Inferior parietal cortex (tissue), 1 donor: ENCODE measurements around the gene AKR1B15.
"Not testable (repeated sequence)": the region's sequence is repeated elsewhere in the genome, so short reads cannot be mapped to it uniquely, and the experiment has no call there.

ENCODE experiments used
- DNase-seq: peaks from one replicate; pipeline ENCODE4 v3.0.0-alpha.2; 2016; ENCODE audit errors: extremely low spot score

The AKR1B15 gene

DNA sequence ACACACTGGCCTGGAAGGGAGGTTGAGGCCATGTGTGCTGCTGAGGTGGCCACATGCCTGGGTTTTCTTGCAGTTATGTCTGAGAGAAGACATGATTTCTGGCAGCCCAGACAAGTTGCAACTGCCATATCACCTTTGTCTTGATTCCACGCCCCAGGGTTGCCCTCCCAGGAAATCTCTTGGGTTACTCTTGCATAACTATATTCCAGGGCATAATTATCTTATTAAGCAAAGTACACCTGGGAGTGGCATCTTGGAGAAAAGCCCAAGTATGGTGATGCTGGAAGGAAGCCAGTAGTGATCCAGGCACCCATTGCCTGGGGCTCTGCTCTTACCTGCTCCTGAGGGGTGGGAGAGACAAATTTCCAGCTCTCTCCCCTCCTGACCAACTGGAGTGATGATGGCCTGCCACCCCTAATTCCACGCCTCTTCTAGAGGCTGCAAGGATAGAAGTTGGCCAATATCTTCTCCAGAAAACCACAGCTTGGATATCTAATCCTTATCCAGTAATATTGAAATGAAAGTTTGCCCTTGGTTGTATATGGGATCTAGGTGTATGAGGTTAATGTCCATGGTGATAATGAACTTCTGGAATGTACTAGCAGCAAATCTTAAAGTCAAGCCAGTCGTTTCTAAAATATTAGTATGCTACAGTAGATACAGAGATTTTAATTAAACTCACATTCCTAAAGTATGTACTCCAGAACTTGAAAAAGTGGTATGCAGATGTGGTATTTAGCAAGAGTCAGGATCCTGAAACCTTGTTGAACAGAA is 16.5 kb upstream of the AKR1B15 start:
- DNase-seq = no peak

DNA sequence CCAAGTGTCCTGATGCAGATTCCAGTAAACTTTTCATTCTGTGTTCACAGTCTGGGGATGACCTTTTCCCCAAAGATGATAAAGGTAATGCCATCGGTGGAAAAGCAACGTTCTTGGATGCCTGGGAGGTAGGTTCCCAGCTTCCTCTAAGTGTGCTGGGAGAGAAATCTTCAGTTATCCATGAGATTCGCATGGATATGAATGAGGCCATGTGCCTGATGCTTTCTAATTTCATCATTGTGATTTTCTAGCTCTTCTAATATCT is 16.0 kb upstream of the AKR1B15 start:
- DNase-seq = no peak

DNA sequence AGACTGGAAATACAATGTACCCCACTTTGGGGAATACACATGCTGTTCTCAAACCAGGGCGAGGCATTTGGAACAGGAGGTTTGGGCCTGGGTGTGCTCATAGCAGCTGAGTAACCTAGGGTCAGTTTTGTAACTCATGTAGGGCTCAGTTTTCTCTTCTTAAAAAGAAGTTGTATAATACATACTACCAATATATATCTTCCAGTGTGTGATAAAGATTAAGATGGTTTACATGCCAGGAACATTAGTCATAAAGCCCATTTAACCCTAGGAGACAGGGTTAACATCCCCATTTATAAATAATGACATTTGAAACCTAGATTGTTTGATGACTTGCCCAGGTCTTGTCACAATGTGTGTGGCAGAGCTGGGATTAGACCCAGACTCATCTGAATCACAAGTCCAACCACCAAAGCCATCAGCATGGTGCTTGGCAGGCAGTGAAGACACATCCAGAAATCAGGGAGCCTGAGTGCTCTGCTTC is 15.6 kb upstream of the AKR1B15 start:
- DNase-seq = no peak

DNA sequence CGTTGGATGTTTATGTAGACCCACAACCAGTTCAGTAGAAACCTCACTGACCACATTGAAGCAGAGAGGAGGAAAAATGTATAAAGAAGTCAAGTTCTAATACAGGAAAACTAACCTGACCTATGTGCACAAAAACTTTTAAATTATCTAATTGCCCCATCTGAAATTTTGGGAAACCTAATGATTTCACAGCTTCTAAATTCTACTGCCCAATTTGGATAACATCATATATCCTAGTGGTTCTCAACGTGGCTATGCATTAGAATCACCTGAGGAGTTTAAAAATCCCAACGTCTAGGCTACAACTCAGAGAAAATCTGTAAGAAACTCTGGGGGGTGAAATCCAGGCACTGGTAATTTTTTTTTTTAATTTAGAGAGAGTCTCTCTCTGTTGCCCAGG is 14.3 kb upstream of the AKR1B15 start:
- DNase-seq = no peak

DNA sequence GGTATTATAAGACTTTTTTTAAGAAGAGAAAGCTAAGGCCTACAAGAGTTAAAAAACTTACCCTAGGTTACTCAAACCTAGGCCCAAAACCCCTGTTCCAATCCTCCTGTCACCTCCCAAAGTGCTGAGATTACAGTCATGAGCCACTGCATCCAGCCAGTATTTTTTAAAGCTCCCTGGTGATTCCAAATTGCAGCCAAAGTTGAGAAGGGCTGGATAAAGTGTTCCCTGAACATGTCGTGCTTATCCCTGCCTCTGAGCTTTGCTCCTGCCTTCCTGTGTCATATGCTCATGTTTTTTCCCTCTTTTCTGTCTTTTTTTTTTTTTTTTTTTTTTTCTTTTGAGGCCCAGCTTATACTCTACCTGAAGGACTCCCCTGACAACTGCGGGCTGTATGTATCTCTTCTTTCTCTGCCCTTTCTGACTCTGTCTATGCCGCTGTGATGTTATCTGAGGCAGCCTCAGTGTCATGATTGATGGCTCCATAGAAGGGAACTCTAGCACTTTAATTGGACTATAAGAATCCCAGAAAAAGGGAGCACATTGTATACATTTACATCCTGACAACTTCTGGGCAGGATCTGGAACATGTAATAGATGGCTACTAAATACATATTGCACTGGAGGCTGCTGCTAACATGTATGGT is 13.5 kb upstream of the AKR1B15 start:
- no peak for DNase-seq

DNA sequence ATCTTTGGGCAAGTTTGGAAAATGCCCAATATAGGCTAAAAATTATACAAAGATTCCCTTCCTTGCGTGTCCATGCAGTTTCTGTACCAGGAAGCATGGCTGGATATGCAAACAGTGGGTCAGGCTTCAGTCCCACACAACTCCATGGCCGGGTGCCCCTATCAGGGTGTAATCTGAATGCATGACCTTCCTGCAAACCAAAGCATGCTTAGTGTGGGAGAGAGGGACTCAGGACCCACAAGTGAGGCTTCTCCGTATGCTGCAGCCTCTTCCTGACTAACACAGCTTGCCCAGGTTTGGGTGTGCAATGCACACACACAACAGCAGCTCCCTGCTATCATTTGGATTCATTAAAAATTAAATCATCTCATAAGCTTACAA is 13.0 kb upstream of the AKR1B15 start:
- no peak for DNase-seq

DNA sequence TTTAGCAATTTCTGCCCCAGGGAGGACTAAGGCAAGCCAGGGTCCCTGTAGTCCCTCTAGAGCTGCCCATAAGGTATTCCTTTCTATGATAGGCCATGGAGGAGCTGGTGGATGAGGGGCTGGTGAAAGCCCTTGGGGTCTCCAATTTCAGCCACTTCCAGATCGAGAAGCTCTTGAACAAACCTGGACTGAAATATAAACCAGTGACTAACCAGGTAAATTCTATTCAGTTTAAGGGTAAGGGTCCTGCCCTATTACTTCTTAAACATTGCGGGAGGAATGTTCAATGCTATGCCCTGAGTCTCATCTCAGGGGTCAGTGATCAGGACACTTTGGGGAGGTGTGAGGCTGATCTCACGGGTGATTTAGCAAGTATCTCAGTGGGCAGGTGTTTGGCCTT is 12.4 kb upstream of the AKR1B15 start:
- DNase-seq = not testable (repeated sequence)

DNA sequence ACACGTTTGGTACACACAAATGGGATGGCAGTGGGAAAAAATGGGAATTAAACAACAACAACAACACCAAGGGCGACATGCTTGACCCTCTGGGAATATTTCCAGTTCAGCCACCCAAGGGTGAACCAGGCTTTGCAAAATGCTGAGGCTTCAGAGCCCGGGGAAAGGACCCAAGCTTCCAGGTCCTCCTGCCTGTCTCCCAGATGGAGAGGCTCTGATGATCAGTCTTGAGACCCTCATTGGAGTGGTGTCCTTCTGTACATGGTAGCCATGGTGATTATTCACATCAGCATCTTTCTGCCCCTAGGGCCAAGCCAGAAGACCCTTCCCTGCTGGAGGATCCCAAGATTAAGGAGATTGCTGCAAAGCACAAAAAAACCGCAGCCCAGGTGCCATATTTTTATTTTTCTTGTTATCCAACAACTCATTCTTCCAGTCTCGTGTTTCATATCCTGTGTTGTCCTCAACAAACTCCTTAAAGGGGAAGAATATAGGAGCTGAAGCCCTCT is 11.6 kb upstream of the AKR1B15 start:
- DNase-seq = not testable (repeated sequence)

DNA sequence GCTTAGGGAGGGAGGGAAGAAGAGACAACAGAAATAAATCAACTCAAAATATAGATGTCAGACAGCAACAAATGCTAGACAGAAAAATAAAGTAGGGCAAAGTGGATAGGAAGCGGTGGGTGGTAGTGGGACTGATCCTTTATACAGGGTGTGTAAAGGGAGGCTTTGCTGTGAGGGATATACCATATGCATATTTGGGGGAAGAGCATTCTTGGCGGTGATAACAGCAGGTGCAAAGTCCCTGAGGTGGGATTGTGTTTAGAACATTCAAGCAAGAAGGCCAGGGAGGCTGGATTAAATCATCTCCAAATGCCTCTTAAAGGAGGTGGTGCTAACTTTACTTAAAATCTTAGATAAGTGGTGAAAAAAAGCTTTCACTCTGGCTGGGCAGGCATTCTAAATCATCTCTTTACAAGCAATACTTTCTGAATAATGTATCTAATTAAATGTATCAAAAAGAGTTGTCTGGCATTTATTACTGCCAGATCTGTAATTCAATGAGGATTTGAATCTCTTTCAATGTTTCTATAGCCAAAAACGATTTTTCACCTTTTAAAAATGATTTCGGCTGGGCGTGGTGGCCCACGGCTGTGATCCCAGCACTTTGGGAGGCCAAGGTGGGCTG is 9.4 kb upstream of the AKR1B15 start:
- no peak for DNase-seq

DNA sequence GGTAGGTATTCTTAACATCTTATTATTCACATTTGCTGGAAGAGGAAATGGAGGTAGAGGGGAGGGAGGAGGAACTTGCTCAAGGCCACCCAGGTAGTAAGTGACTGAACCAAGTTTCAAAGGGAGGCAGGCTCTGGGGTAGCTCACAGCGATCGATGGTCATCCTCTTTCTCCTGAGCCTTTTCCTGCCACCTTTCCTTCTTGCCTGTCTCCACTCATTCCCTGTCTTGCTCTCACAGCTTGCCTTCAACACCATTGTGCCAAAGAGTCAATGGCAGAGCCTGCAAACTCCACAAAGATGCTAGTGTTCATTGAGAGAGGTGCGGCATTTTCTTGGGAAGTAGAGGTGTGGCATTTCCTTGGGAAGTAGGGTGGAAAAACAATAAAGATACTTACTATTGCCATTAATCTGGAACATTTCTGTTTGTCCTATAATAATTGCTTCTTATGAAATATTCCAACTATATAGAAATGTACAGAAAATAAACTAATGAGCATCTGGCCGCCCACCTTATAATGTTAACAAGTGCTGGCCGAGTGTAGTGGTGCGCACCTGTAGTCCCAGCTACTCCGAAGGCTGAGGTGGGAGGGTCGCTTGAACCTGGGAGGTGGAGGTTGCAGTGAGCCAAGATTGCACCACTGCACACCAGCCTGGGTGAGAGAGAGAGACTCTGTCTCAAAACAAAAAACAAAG is 7.3 kb upstream of the AKR1B15 start:
- not testable (repeated sequence) for DNase-seq

DNA sequence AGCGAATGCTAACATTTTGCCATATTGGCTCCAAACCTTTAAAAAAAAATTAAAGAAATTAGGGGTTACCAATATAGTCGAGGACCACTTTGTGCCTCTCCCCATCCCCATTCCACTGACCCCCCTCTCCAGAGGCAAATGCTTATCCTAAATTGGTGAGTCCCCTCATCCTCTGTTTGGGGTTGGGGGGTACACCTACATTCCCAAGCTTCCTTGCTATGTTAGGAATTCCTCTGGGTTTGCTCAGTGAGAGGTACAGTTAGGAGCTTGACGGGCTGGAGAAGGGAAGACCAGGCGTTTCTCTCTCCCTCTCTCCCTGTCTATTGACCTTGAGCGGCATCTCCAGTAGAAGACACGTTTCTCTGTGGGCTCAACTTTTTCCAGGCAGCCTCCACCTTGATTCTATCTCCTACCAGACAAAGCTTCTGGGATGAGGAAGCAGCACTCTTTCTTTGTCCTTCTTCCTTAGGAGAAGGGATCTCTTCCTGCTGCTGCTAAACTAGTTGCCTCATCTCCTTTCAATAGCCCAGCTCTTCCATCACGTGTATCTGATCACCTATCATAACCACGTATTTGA is 6.6 kb upstream of the AKR1B15 start:
- DNase-seq = no peak

DNA sequence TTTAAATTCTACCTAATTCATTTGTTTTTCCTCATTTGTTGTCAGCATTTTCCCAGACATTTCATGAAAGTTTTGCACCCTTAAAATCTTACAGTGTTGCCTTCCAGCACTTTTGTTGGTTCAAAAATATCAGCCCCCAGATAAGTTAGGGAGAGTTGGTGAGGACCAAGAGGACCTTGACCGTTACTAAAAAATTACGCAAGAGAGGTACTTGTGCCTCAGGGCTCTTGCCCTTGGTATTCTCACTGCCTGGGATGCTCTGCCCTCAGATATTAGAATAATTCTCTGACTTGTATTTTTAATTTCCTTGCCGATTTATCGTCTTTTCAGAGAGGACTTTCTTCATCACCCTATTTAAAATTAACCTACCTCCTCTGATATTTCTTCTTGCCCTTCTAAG is 3.5 kb upstream of the AKR1B15 start:
- DNase-seq = no peak

DNA sequence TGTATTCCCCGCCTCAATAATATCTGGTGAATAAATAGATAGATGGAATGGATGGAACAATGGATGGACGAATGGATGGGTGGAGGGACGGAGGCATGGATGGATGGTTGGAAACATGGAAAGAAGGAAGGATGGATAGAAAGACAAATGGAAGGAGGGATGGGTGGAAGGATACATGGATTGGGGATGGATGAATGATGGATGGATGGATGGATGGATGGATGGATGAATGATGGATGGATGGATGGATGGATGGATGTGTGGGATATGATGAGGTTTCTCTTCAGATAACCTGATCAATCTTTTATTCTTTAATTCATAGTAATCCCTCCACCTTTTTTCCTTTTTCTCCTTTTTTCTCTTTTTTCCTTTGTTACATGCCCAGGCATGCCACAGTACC is 3.0 kb upstream of the AKR1B15 start:
- DNase-seq = no peak

DNA sequence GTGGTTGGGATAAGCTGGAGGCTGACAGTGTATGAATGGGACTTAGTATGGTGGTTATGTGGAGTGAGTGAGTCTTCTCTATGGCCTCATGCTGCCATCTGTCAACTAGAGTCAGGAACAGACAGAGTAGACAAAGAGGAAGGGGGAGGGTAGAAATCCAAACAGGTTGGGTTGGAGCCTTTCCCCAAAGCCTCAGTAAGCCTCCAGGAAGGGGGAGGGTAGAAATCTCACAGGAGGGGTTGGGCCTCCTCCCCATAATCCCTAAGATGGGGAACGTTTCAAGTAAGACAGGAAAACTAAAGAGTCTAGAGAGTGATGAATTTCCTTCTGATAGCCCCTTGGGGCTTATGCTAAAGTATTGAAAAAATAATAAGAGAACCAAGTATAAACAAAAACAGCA is 2.0 kb upstream of the AKR1B15 start:
- no peak for DNase-seq

DNA sequence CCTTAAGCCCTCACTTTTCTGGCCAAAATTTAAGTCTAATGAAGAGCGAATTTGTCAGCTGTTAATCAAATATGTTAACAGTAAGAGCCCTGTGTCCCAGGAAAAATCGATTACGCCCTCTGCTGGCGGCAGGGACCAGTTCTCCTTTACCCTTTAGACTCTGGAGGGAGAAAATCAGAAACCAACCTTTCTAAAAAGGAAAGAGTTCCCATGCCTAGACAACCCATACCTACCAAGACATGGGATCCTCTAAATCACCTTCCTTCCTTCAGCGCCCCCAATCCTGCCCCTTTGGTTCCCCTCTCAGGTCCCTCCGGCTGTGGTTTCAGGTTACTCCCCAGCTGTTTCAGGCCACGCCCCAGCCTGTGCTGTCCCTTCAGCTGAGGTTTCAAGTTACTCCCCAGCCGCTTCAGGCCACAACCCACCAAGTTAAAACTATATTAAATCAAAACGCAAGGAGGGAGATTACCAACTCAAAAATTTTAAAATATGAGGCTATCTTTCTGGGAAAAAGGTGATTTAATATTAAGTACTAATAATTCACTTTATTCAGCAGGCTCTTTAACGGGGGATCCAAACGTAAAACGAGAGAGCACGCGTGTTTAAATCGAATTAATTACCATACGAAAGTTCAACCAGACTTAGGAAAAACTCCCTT is 1.4 kb upstream of the AKR1B15 start:
- DNase-seq = peak; percentile 84

DNA sequence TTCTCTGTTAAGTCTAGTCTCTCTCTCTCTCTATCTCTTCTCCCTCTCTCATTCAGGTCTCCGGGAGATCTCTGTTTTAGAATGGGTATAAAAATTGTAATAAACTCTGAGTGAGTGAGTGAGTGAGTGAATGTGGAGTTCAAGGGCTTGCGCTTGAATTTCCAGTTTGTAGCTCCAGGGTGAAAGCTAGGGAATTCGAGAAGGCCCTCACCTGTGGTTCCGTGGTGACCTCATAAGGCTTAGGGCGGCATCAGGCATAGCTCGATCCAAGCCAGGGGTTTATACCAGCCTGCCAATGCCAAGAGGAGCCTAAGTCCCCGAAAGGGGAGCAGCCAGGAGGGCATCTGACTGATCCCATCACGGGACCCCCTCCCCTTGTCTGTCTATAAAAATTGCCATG is 456 bp downstream of the AKR1B15 start:
- DNase-seq = no peak

DNA sequence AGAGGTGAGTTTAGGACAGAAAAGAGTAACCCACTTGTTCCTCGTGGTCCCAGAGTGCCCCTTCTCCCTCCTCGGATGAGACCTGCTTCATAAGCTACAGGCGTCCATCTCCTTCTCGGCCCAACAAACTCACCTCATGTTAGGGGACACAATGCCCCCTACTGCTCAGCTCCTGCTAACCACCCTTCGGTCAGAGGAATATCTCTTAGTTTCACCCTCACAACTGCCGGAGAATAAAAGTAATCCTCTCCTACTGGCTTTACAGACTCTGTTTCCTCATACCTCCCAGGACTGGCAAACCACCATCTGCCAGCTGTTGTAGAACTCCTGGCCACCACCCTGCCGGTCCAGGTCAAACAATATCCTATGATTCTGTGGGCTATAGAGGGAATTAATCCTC is 3.2 kb downstream of the AKR1B15 start:
- DNase-seq = no peak

DNA sequence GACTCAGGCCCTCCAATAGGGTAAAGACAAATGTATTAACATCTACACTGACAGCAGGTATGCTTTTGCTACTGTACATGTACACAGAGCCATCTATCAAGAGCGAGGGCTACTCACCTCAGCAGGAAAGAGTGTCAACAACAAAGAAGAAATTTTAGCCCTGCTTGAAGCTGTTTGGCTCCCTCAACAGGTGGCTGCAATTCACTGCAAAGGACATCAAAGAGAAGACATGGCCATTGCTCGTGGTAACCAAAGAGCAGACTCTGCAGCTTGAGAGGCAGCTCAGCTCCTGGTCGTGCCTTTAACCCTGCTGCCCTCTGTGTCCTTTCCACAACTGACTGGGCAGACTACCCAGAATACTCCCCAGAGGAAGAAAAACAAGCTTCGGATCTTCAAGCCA is 5.1 kb downstream of the AKR1B15 start:
- no peak for DNase-seq

DNA sequence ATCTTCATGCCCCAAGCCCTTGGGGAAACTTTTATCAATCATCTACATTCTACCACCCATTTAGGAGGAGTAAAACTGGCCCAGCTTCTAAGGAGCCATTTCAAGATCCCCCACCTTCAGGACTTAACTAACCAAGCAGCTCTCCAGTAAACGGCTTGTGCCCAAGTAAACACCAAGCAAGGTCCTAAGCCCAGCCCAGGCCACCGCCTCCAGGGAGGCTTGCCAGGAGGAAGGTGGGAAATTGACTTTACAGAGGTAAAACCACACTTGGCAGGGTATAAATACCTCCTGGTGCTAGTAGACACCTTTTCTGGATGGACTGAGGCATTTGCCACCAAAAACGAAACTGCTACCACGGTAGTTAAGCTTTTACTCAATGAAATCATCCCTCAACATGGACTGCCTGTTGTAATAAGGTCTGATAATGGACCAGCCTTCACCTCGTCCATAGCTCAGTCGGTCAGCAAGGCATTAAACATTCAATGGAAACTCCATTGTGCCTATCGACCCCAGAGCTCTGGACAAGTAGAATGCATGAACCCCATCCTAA is 5.6 kb downstream of the AKR1B15 start:
- no peak for DNase-seq

DNA sequence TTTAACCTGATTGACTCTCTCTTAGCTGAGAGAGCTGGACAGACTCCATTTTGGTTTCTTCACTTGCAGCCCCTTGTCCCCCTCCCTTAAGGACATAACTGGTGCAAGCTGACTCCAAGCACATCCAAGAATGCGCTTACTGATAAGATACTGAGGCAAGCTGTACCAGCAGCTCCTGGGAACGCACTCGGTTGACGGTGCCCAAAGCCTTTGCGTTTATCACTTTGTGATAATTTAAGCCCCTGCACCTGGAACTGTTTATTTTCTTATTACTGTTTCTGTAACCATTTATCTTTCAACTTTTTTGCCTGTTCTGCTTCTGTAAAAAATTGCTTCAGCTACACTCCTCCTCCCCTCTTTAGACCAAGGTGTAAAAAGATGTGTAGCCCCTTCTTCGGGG is 8.5 kb downstream of the AKR1B15 start:
- DNase-seq = no peak

DNA sequence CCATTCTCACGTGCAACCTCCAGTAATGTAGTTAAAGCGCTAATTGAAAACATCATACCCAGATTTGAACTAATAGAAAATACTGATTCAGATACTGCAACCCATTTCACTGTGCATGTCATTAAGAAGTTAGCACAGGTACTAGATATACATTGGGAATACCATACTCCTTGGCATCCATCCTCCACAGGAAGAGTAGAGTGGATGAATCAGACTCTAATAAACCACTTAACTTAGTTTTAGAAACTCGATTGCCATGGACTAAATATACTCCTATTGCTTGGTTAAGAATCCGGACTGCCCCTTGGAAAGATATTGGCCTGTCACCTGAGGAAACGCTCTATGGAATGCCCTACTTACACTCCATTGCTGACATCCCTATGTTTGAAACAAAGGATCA is 9.5 kb downstream of the AKR1B15 start:
- DNase-seq = no peak
